ENCODE data around the gene HIRIP3. TPM values are rescaled to one million over a fixed set of nuclear protein-coding genes. Genes with fewer than 3 reads are reported as not detected.

Gene HIRIP3
- polyA plus RNA-seq, 1 of the 3 experiments (the other 2 are of a cell fraction), result 18.9 TPM

- Histone ChIP-seq H3K4me2 (no peak overlapping the region), H3K4me1 (ENCODE audit: control insufficient read depth in 1 of 2, insufficient read depth in 2 of 2, low read depth in 1 of 2, low read length in 1 of 2) (peaks cover 0 to 14% of the 10 kb centered on the region in 2 experiments; a peak in 1 of 4 replicates), H3K27ac (ENCODE audit: low read depth in 2 of 2, low read length in 1 of 2) (0 out of 4 replicates have a peak overlapping the region, but pooled peaks of 1 of the 2 experiments have one; percentile 20), H3K79me2 (ENCODE audit: insufficient read depth) (peaks cover 14% of the 10 kb centered on the region; the same call in 1 of the 2 replicates), H3K27me3 (ENCODE audit: insufficient read depth) (no peaks in the 10 kb centered on the region), H3F3A (replicated peaks; ENCODE audit: insufficient read depth) (peaks cover 10% of the 10 kb centered on the region), H3K9me3 (no peaks in the 10 kb centered on the region), H2AFZ (ENCODE audit: low read depth) (no peak overlapping the region), H3K9me2 (no peaks in the 10 kb centered on the region), H4K20me1 (ENCODE audit: insufficient read depth) (no peaks in the 10 kb centered on the region), H3K36me3 (replicated peaks in 1 of 2; ENCODE audit: control insufficient read depth in 1 of 2, insufficient read depth in 2 of 2, low read length in 1 of 2) (peaks cover 0 to 58% of the 10 kb centered on the region in 2 experiments), H3K9ac (no peak overlapping the region), H3K4me3 (ENCODE audit: low read depth in 2 of 2, low read length in 1 of 2) (no peak overlapping the region)
- WGBS (ENCODE audit: low lambda C conversion rate), result 79% methylated on average over 7 of the region's 7 CpGs
- POLR2A ChIA-PET, result no interaction called here
- TF ChIP-seq SMC3 (IDR thresholded peaks at IDR 0.05; ENCODE audit: low read depth, low read length), result no peak
- no peak for TF ChIP-seq REST (IDR thresholded peaks at IDR 0.05; ENCODE audit: low read depth, low read length)
- TF ChIP-seq TAF1 (IDR thresholded peaks at IDR 0.05; ENCODE audit: borderline replicate concordance, low read depth, low read length), result no peak
- no peak for TF ChIP-seq EP300 (IDR thresholded peaks at IDR 0.05; ENCODE audit: borderline replicate concordance in 1 of 2, low read depth in 1 of 2, low read length in 1 of 2)
- TF ChIP-seq EZH2phosphoT487 (IDR thresholded peaks at IDR 0.05; ENCODE audit: borderline replicate concordance, low read depth), result no peak
- TF ChIP-seq CHD2 (IDR thresholded peaks at IDR 0.05; ENCODE audit: low read length, partially characterized antibody), result no peak
- TF ChIP-seq, protein P1, sequence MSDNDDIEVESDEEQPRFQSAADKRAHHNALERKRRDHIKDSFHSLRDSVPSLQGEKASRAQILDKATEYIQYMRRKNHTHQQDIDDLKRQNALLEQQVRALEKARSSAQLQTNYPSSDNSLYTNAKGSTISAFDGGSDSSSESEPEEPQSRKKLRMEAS (IDR thresholded peaks at IDR 0.05; ENCODE audit: low read depth), result no peak
- no peak for TF ChIP-seq NFIC (IDR thresholded peaks at IDR 0.05; ENCODE audit: borderline replicate concordance)
- TF ChIP-seq, protein P2, sequence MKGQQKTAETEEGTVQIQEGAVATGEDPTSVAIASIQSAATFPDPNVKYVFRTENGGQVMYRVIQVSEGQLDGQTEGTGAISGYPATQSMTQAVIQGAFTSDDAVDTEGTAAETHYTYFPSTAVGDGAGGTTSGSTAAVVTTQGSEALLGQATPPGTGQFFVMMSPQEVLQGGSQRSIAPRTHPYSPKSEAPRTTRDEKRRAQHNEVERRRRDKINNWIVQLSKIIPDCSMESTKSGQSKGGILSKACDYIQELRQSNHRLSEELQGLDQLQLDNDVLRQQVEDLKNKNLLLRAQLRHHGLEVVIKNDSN (IDR thresholded peaks at IDR 0.05; ENCODE audit: borderline replicate concordance, low read depth), result no peak
- DNase-seq, result no peak
- CTCF ChIA-PET, result interaction anchor here (2.2 to 2.4 kb wide), 2 partner anchors 13 to 39 kb away, joined by 6 to 7 read pairs; partner anchors contain the start of gene TLCD3B
Observed at GRCh38 chr16:29992344-29992967, 3.0 kb downstream of the HIRIP3 start.

- 100% methylated on average over 2 of the region's 5 CpGs for WGBS (ENCODE audit: low lambda C conversion rate)
- Histone ChIP-seq H4K20me1 (ENCODE audit: insufficient read depth) (no peaks in the 10 kb centered on the region), H3K79me2 (ENCODE audit: insufficient read depth) (peaks cover 5% of the 10 kb centered on the region; the same call in 1 of the 2 replicates), H3K36me3 (replicated peaks in 1 of 2; ENCODE audit: control insufficient read depth in 1 of 2, insufficient read depth in 2 of 2, low read length in 1 of 2) (peaks cover 1 to 68% of the 10 kb centered on the region in 2 experiments), H3K4me3 (ENCODE audit: low read depth in 2 of 2, low read length in 1 of 2) (no peak overlapping the region), H3K27me3 (ENCODE audit: insufficient read depth) (no peaks in the 10 kb centered on the region), H3F3A (replicated peaks; ENCODE audit: insufficient read depth) (peaks cover 10% of the 10 kb centered on the region), H3K4me1 (ENCODE audit: control insufficient read depth in 1 of 2, insufficient read depth in 2 of 2, low read depth in 1 of 2, low read length in 1 of 2) (peaks cover 0 to 10% of the 10 kb centered on the region in 2 experiments; a peak in 1 of 4 replicates), H3K9me3 (no peaks in the 10 kb centered on the region), H3K9ac (no peak overlapping the region), H3K4me2 (no peak overlapping the region), H3K27ac (ENCODE audit: low read depth in 2 of 2, low read length in 1 of 2) (no peak overlapping the region), H2AFZ (ENCODE audit: low read depth) (no peak overlapping the region), H3K9me2 (no peaks in the 10 kb centered on the region)
- no peak for TF ChIP-seq TEAD4 (IDR thresholded peaks at IDR 0.05; ENCODE audit: borderline replicate concordance, insufficient read depth)
- no peak for DNase-seq
- POLR2A ChIA-PET, result no interaction called here
- CTCF ChIA-PET, result no interaction called here
Observed at GRCh38 chr16:29991571-29991904, 3.9 kb downstream of the HIRIP3 start.
